OCI-LY3 (cell line): ENCODE measurements around the gene PCBP3.
A peak's percentile ranks its signal among the peaks of the same experiment; 100 is the strongest.
"Not testable (repeated sequence)": the region's sequence is repeated elsewhere in the genome, so short reads cannot be mapped to it uniquely, and the experiment has no call there.

Experiments
- H2AFZ ChIP-seq: fragments of 200-600, 300-600 bp; shearing (Covaris generic); 2 replicates; pipeline ENCODE4 v1.6.0; 2014; ENCODE audit warnings: antibody characterized with exemption, low read depth, low read length
- H3K27ac ChIP-seq: fragments of 200-600, 300-600 bp; sonication (generic); 2 replicates; pipeline ENCODE4 v1.5.1; 2014; ENCODE audit warnings: mild to moderate bottlenecking, low read length, moderate library complexity, mixed read lengths
- H3K27me3 ChIP-seq: fragments of 200-600, 300-600 bp; sonication (generic); 2 replicates; pipeline ENCODE4 v1.6.1; 2014; ENCODE audit warnings: low read depth, low read length, mixed read lengths
- H3K36me3 ChIP-seq: fragments of 200-600, 300-600 bp; sonication (generic); replicated peaks from 2 replicates; pipeline ENCODE3; 2014; ENCODE audit warnings: low read depth, low read length, mixed read lengths
- H3K4me1 ChIP-seq: fragments of 300-600, 200-600 bp; sonication (generic); 2 replicates; pipeline ENCODE4 v1.6.1; 2014; ENCODE audit warnings: low read length, mixed read lengths
- H3K4me2 ChIP-seq: fragments of 200-600, 300-600 bp; sonication (generic); 2 replicates; pipeline ENCODE4 v1.6.1; 2014; ENCODE audit warnings: low read length, mixed read lengths
- H3K4me3 ChIP-seq: fragments of 300-600, 200-600 bp; sonication (generic); 2 replicates; pipeline ENCODE4 v1.5.1; 2014; ENCODE audit warnings: antibody characterized with exemption, mild to moderate bottlenecking, low read length, moderate library complexity
- H3K79me2 ChIP-seq: fragments of 300-600, 200-600 bp; shearing (Covaris generic); 2 replicates; pipeline ENCODE4 v1.6.1; 2014; ENCODE audit warnings: mild to moderate bottlenecking, low read length, mixed read lengths
- H3K9ac ChIP-seq: fragments of 300-600, 200-600 bp; shearing (Covaris generic); 2 replicates; pipeline ENCODE4 v1.6.0; 2014; ENCODE audit warnings: mild to moderate bottlenecking, low read length, moderate library complexity
- H3K9me3 ChIP-seq: fragments of 200-600, 300-600 bp; shearing (Covaris generic); 2 replicates; pipeline ENCODE4 v1.6.1; 2014; ENCODE audit warnings: low read length, mixed read lengths; ENCODE audit not compliant: insufficient read depth
- H4K20me1 ChIP-seq: fragments of 200-600, 300-600 bp; sonication (generic); 2 replicates; pipeline ENCODE4 v1.6.1; 2016; ENCODE audit warnings: low read length, mixed read lengths; ENCODE audit not compliant: insufficient read depth
- EZH2phosphoT487 ChIP-seq: fragments of 200-600 bp; shearing (Covaris generic); IDR thresholded peaks from 2 replicates; pipeline ENCODE4 v1.6.1; 2018; ENCODE audit warnings: antibody characterized with exemption, mixed run types, low read depth
- TF ChIP-seq, protein P1 (sequence below): fragments of 200-600, 300-600 bp; sonication (generic); IDR thresholded peaks from 2 replicates; pipeline ENCODE4 v1.5.1; 2014; ENCODE audit warnings: antibody characterized with exemption, low read length, low read depth

The PCBP3 gene

DNA sequence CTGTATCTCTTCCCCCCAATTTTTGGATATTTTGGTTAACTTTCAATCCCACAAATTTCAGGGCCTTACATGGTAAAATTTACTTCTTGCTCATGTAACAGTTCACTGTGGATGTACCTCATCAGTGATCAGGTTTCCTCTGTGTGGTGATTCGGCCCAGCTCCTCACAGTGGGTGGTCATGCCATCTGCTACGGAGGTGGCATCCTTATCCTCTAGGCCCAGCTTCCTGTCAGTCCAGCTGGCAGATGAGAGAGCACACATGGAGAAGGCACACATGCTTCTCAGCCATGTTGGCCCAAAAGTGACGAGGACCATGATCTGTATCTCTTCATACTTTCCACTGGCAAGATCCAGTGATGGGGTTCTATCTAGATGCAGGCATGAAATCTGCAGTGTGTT lies 27.2 kb downstream of the PCBP3 start:
- H3K4me1 ChIP-seq = no peaks in the 10 kb centered on the region
- no peaks in the 10 kb centered on the region for H3K27me3 ChIP-seq
- H4K20me1 ChIP-seq = no peaks in the 10 kb centered on the region
- H3K4me2 ChIP-seq = no peak overlapping the region
- no peaks in the 10 kb centered on the region for H3K9me3 ChIP-seq
- H3K9ac ChIP-seq = no peak overlapping the region
- H2AFZ ChIP-seq = no peak overlapping the region
- no peak overlapping the region for H3K27ac ChIP-seq
- no peaks in the 10 kb centered on the region for H3K36me3 ChIP-seq
- TF ChIP-seq, protein P1, sequence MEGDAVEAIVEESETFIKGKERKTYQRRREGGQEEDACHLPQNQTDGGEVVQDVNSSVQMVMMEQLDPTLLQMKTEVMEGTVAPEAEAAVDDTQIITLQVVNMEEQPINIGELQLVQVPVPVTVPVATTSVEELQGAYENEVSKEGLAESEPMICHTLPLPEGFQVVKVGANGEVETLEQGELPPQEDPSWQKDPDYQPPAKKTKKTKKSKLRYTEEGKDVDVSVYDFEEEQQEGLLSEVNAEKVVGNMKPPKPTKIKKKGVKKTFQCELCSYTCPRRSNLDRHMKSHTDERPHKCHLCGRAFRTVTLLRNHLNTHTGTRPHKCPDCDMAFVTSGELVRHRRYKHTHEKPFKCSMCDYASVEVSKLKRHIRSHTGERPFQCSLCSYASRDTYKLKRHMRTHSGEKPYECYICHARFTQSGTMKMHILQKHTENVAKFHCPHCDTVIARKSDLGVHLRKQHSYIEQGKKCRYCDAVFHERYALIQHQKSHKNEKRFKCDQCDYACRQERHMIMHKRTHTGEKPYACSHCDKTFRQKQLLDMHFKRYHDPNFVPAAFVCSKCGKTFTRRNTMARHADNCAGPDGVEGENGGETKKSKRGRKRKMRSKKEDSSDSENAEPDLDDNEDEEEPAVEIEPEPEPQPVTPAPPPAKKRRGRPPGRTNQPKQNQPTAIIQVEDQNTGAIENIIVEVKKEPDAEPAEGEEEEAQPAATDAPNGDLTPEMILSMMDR = no peak
- no peak for TF ChIP-seq EZH2phosphoT487
- no peak overlapping the region for H3K4me3 ChIP-seq
- no peaks in the 10 kb centered on the region for H3K79me2 ChIP-seq

DNA sequence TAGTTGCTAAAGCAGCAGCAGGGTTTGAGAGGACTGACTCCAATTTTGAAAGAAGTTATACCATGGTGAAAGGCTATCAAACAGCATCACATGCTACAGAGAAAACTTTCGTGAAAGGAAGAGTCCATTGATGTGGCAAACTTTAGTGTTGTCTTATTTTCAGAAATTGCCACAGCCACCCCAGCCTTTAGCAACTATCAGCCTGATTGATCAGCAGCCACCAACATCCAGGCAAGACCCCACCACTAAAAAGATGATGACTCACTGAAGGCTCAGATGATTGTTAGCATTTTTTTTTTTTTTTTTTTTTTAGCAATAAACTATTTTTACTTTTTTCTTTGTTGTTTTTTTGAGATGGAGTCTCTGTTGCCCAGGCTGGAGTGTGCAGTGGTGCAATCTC lies 35.3 kb downstream of the PCBP3 start:
- H3K4me1 ChIP-seq, H2AFZ ChIP-seq, H3K27me3 ChIP-seq, H3K36me3 ChIP-seq, H3K79me2 ChIP-seq, H3K27ac ChIP-seq, H3K4me2 ChIP-seq, H4K20me1 ChIP-seq, H3K9ac ChIP-seq, H3K4me3 ChIP-seq, H3K9me3 ChIP-seq: not testable (repeated sequence)

DNA sequence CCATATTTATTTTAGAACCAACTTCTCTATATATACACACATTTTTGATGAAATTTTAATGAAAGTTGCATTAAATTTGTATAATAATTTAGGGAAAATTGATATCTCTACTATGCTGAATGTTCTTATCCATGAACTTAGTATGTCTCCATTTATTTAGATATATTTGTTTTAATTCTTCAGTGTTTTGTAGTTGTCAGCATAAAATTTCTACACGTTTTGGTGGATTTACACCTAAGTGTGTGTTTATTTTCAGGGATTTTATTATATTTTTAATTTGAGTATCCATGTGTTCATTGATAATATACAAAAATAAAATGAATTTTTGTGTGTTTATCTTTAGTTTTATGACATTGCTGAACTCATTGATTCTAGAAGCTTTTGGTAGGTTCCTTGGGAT lies 36.7 kb downstream of the PCBP3 start:
- H3K27ac ChIP-seq = no peak overlapping the region
- H3K4me2 ChIP-seq = no peak overlapping the region
- no peaks in the 10 kb centered on the region for H3K27me3 ChIP-seq
- no peak overlapping the region for H2AFZ ChIP-seq
- no peak for TF ChIP-seq EZH2phosphoT487
- TF ChIP-seq, protein P1 = no peak
- no peak overlapping the region for H3K4me3 ChIP-seq
- no peaks in the 10 kb centered on the region for H4K20me1 ChIP-seq
- H3K4me1 ChIP-seq = no peaks in the 10 kb centered on the region
- no peaks in the 10 kb centered on the region for H3K36me3 ChIP-seq
- H3K9me3 ChIP-seq = no peaks in the 10 kb centered on the region
- H3K9ac ChIP-seq = no peak overlapping the region
- no peaks in the 10 kb centered on the region for H3K79me2 ChIP-seq

DNA sequence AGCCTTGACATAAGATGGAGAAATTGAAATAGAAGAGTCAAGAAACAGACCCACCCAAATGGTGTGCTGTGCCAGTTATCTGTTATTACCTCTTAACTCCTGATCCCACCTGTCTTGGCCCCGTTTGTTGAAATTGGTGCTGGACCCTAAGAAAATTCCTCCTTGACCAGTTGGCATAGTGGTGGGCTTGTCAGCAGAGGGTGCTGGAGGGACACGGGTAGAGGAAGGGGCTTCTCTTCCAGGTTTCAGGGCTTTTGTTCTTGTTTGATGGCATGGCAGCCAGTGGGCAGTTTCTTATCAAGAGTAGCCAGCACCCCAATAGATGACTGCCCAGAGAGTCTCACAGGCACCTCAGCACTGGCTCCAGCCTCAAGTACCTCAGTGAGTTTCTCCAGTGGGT lies 51.6 kb downstream of the PCBP3 start:
- no peak overlapping the region for H3K9ac ChIP-seq
- no peaks in the 10 kb centered on the region for H3K27me3 ChIP-seq
- no peaks in the 10 kb centered on the region for H4K20me1 ChIP-seq
- no peaks in the 10 kb centered on the region for H3K4me1 ChIP-seq
- H2AFZ ChIP-seq = no peak overlapping the region
- no peak overlapping the region for H3K4me3 ChIP-seq
- H3K27ac ChIP-seq = no peak overlapping the region
- no peaks in the 10 kb centered on the region for H3K36me3 ChIP-seq
- no peaks in the 10 kb centered on the region for H3K79me2 ChIP-seq
- TF ChIP-seq, protein P1 = peak; percentile 32; the same call in 1 of the 2 replicates
- no peak for TF ChIP-seq EZH2phosphoT487
- no peak overlapping the region for H3K4me2 ChIP-seq
- no peaks in the 10 kb centered on the region for H3K9me3 ChIP-seq
